ENCODE data around the gene PLTP. TPM values are rescaled to one million over a fixed set of nuclear protein-coding genes. Genes with fewer than 3 reads are reported as not detected.

PLTP gene
- total and polyA plus RNA-seq, 2 experiments from 2014 or later, result 108 to 160 TPM

DNA sequence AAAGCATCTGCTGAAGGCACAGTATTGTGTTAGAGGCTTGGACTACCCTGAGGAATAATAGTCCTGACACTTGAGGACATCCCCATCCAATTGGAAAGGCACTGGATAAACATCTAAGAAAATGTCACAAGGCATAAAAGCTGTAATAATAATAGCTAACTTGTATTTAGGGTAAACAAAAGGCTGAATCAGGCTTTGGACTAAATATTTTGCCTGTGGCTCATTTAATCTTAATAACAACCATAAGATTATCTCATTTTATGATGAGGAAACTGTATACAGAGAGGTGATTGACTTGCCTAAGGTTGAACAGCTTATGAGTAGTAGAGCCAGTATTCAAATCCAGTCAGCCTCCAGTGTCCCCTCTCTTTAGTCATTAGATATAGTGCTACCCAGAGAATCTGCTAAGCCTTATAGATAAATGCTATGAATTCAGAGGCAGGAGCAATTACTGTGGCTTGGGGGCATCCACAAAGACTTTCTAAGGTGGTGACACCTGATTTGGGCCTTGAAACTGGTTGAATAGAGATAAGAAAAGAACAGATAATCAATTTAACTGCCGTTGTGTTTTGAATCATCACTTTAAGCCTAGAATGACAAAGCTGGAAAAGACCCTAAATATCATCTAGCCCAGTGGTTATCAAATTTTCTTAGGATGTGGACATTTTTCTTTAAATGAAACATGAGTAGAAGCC is 38.4 kb downstream of the PLTP start:
- DNase-seq (ENCODE audit: low spot score) (no peak), ATAC-seq (no peak)
- no peak overlapping the region for H3K4me2 ChIP-seq
- TF ChIP-seq JUNB (IDR thresholded peaks at IDR 0.05; ENCODE audit: unreplicated experiment) (no peak), NANOG (IDR thresholded peaks at IDR 0.05; ENCODE audit: borderline replicate concordance) (no peak), ZNF114 (CRISPR knock-in tag; IDR thresholded peaks at IDR 0.05) (no peak), CTCF (conservative IDR thresholded peaks at IDR 0.05; ENCODE audit: low read depth in 2 of 2) (no peak), EZH2phosphoT487 (IDR thresholded peaks at IDR 0.05; ENCODE audit: unreplicated experiment) (no peak), ZNF331 (CRISPR knock-in tag; IDR thresholded peaks at IDR 0.05; ENCODE audit: low read depth) (no peak), CREB1 (CRISPR knock-in tag; IDR thresholded peaks at IDR 0.05; ENCODE audit: low read depth) (no peak), POLR2AphosphoS5 (IDR thresholded peaks at IDR 0.05; ENCODE audit: low read depth) (no peak), ETS1 (IDR thresholded peaks at IDR 0.05) (no peak), STAT1 (IDR thresholded peaks at IDR 0.05; ENCODE audit: unreplicated experiment) (no peak)
- TF ChIP-seq, protein P1, sequence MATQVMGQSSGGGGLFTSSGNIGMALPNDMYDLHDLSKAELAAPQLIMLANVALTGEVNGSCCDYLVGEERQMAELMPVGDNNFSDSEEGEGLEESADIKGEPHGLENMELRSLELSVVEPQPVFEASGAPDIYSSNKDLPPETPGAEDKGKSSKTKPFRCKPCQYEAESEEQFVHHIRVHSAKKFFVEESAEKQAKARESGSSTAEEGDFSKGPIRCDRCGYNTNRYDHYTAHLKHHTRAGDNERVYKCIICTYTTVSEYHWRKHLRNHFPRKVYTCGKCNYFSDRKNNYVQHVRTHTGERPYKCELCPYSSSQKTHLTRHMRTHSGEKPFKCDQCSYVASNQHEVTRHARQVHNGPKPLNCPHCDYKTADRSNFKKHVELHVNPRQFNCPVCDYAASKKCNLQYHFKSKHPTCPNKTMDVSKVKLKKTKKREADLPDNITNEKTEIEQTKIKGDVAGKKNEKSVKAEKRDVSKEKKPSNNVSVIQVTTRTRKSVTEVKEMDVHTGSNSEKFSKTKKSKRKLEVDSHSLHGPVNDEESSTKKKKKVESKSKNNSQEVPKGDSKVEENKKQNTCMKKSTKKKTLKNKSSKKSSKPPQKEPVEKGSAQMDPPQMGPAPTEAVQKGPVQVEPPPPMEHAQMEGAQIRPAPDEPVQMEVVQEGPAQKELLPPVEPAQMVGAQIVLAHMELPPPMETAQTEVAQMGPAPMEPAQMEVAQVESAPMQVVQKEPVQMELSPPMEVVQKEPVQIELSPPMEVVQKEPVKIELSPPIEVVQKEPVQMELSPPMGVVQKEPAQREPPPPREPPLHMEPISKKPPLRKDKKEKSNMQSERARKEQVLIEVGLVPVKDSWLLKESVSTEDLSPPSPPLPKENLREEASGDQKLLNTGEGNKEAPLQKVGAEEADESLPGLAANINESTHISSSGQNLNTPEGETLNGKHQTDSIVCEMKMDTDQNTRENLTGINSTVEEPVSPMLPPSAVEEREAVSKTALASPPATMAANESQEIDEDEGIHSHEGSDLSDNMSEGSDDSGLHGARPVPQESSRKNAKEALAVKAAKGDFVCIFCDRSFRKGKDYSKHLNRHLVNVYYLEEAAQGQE (IDR thresholded peaks at IDR 0.05; ENCODE audit: unreplicated experiment), result no peak
- TF ChIP-seq, protein P2, sequence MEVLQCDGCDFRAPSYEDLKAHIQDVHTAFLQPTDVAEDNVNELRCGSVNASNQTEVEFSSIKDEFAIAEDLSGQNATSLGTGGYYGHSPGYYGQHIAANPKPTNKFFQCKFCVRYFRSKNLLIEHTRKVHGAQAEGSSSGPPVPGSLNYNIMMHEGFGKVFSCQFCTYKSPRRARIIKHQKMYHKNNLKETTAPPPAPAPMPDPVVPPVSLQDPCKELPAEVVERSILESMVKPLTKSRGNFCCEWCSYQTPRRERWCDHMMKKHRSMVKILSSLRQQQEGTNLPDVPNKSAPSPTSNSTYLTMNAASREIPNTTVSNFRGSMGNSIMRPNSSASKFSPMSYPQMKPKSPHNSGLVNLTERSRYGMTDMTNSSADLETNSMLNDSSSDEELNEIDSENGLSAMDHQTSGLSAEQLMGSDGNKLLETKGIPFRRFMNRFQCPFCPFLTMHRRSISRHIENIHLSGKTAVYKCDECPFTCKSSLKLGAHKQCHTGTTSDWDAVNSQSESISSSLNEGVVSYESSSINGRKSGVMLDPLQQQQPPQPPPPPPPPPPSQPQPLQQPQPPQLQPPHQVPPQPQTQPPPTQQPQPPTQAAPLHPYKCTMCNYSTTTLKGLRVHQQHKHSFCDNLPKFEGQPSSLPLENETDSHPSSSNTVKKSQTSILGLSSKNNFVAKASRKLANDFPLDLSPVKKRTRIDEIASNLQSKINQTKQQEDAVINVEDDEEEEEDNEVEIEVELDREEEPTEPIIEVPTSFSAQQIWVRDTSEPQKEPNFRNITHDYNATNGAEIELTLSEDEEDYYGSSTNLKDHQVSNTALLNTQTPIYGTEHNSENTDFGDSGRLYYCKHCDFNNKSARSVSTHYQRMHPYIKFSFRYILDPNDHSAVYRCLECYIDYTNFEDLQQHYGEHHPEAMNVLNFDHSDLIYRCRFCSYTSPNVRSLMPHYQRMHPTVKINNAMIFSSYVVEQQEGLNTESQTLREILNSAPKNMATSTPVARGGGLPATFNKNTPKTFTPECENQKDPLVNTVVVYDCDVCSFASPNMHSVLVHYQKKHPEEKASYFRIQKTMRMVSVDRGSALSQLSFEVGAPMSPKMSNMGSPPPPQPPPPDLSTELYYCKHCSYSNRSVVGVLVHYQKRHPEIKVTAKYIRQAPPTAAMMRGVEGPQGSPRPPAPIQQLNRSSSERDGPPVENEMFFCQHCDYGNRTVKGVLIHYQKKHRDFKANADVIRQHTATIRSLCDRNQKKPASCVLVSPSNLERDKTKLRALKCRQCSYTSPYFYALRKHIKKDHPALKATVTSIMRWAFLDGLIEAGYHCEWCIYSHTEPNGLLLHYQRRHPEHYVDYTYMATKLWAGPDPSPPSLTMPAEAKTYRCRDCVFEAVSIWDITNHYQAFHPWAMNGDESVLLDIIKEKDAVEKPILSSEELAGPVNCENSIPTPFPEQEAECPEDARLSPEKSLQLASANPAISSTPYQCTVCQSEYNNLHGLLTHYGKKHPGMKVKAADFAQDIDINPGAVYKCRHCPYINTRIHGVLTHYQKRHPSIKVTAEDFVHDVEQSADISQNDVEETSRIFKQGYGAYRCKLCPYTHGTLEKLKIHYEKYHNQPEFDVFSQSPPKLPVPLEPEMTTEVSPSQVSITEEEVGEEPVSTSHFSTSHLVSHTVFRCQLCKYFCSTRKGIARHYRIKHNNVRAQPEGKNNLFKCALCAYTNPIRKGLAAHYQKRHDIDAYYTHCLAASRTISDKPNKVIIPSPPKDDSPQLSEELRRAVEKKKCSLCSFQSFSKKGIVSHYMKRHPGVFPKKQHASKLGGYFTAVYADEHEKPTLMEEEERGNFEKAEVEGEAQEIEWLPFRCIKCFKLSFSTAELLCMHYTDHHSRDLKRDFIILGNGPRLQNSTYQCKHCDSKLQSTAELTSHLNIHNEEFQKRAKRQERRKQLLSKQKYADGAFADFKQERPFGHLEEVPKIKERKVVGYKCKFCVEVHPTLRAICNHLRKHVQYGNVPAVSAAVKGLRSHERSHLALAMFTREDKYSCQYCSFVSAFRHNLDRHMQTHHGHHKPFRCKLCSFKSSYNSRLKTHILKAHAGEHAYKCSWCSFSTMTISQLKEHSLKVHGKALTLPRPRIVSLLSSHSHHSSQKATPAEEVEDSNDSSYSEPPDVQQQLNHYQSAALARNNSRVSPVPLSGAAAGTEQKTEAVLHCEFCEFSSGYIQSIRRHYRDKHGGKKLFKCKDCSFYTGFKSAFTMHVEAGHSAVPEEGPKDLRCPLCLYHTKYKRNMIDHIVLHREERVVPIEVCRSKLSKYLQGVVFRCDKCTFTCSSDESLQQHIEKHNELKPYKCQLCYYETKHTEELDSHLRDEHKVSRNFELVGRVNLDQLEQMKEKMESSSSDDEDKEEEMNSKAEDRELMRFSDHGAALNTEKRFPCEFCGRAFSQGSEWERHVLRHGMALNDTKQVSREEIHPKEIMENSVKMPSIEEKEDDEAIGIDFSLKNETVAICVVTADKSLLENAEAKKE (CRISPR knock-in tag; IDR thresholded peaks at IDR 0.05), result no peak
- H3K27me3 ChIP-seq (ENCODE audit: insufficient read depth), result no peaks in the 10 kb centered on the region
- no peak overlapping the region for H3K4me3 Mint-ChIP-seq
- H3K4me3 ChIP-seq, result no peak overlapping the region
- peaks cover 9% of the 10 kb centered on the region; the same call in 1 of the 3 replicates for H3K36me3 Mint-ChIP-seq (ENCODE audit: low read depth)
- no peaks in the 10 kb centered on the region for H3K4me1 Mint-ChIP-seq
- no peak overlapping the region for H2AFZ ChIP-seq
- H3K27ac Mint-ChIP-seq, result no peak overlapping the region
- H3K36me3 ChIP-seq (ENCODE audit: insufficient read depth), result no peaks in the 10 kb centered on the region
- no peaks in the 10 kb centered on the region for H3F3A ChIP-seq (replicated peaks; ENCODE audit: low read depth)
- H3K9me3 Mint-ChIP-seq, result peaks cover 4% of the 10 kb centered on the region; the same call in 1 of the 3 replicates
- peaks cover 5% of the 10 kb centered on the region for H3K27me3 Mint-ChIP-seq (ENCODE audit: insufficient read depth, low read depth, poor library complexity)
- H3K9me2 ChIP-seq (ENCODE audit: insufficient read depth), result no peaks in the 10 kb centered on the region
- H3K27ac ChIP-seq (ENCODE audit: low read depth), result no peak overlapping the region
- H3K79me2 ChIP-seq (replicated peaks; ENCODE audit: insufficient read depth), result no peaks in the 10 kb centered on the region
- no peaks in the 10 kb centered on the region for H4K20me1 ChIP-seq (replicated peaks; ENCODE audit: insufficient read depth)
- H3K4me1 ChIP-seq (ENCODE audit: insufficient read depth), result no peaks in the 10 kb centered on the region
